NOMO-1 treated with DMSO at 0.1 percent for 48 hours (cell line): Measurements from ENCODE around the gene BCL7A.

Experiments
- DNase-seq: peaks from one replicate; lab custom pipeline; 2025; ENCODE audit not compliant: unreplicated experiment; lab: John Stamatoyannopoulos, UW

Gene BCL7A

GRCh38 chr12:121996945-121997612 is 24.6 kb upstream of the BCL7A start:
- no peak for DNase-seq

- DNase-seq, result no peak
Measured at GRCh38 chr12:122001466-122002209, 20.0 kb upstream of the BCL7A start.

GRCh38 chr12:122003651-122004611 is 17.8 kb upstream of the BCL7A start:
- no peak for DNase-seq

GRCh38 chr12:122004633-122005071 is 17.0 kb upstream of the BCL7A start:
- DNase-seq, result no peak

GRCh38 chr12:122005252-122005776 is 16.4 kb upstream of the BCL7A start:
- DNase-seq, result no peak

- DNase-seq, result peak; percentile 43
Measured at GRCh38 chr12:122006186-122006926, 15.3 kb upstream of the BCL7A start.

- DNase-seq, result no peak
Measured at GRCh38 chr12:122009741-122010140, 11.9 kb upstream of the BCL7A start.

GRCh38 chr12:122012184-122012583 is 9.5 kb upstream of the BCL7A start:
- no peak for DNase-seq

- DNase-seq, result peak; percentile 86
Measured at GRCh38 chr12:122013136-122013535, 8.5 kb upstream of the BCL7A start.

- peak; percentile 70 for DNase-seq
Measured at GRCh38 chr12:122013791-122014590, 7.7 kb upstream of the BCL7A start.

GRCh38 chr12:122014781-122015180 is 6.9 kb upstream of the BCL7A start:
- no peak for DNase-seq

- DNase-seq, result no peak
Measured at GRCh38 chr12:122018457-122018856, 3.2 kb upstream of the BCL7A start.

GRCh38 chr12:122018937-122019336 is 2.7 kb upstream of the BCL7A start:
- DNase-seq, result no peak

GRCh38 chr12:122020795-122021192 is 890 bp upstream of the BCL7A start:
- DNase-seq, result no peak

GRCh38 chr12:122021193-122021821 is 377 bp upstream of the BCL7A start:
- DNase-seq, result no peak

GRCh38 chr12:122022393-122023338 is 982 bp downstream of the BCL7A start:
- DNase-seq, result no peak

- DNase-seq, result no peak
Measured at GRCh38 chr12:122023339-122024131, 1.9 kb downstream of the BCL7A start.
